ENCODE measurements around the gene TRIP4. TPM values are rescaled to one million over a fixed set of nuclear protein-coding genes. Genes with fewer than 3 reads are reported as not detected.
"Not testable (repeated sequence)": the region's sequence is repeated elsewhere in the genome, so short reads cannot be mapped to it uniquely, and the experiment has no call there.

TRIP4 gene
- polyA plus RNA-seq, 2 of the 4 experiments (the other 2 are of a cell fraction): 24.8 to 34.9 TPM

DNA sequence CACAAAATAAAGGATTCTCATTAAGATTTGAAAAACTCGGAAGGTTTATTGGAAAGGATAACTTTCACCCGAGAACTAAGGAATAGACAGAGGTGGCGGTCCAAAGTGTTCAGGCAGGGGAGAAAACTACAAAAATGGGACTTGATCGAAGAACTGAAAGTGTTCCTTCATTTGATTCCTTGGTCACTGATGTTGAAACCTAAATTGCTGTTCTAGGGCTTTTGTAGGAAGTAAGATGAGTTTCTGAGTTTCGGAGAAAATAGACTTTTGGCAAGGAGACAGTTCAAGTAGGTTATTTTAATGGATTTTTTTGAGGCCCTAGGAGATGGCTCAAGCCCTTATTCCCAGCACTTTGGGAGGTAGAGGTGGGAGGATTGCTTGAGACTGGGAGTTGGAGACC, 1.4 kb downstream of the TRIP4 start:
- 95% methylated on average over 5 of the region's 5 CpGs for WGBS (ENCODE audit: missing lambda C conversion rate)
- TF ChIP-seq REST (IDR thresholded peaks at IDR 0.05): no peak
- TF ChIP-seq ESRRA (IDR thresholded peaks at IDR 0.05; ENCODE audit: borderline replicate concordance, low read length): no peak
- no peak for TF ChIP-seq EP300 (IDR thresholded peaks at IDR 0.05)
- TF ChIP-seq NR3C1 (IDR thresholded peaks at IDR 0.05): no peak
- TF ChIP-seq KDM1A (IDR thresholded peaks at IDR 0.05; ENCODE audit: low read depth): no peak
- TF ChIP-seq RAD21 (conservative IDR thresholded peaks at IDR 0.05 in 1 of 2, IDR thresholded peaks at IDR 0.05 in 1 of 2): no peak
- TF ChIP-seq CEBPB (IDR thresholded peaks at IDR 0.05): no peak
- TF ChIP-seq NFE2L2 (conservative IDR thresholded peaks at IDR 0.05; ENCODE audit: low read length): no peak
- no peak for TF ChIP-seq KDM5A (IDR thresholded peaks at IDR 0.05)
- FAIRE-seq (no peak), DNase-seq (ENCODE audit: low read depth in 1 of 2, low spot score in 1 of 2) (no peak), ATAC-seq (no peak)
- CTCF ChIA-PET: interaction anchor here (1.2 to 2.6 kb wide), 3 partner anchors 9 to 292 kb away, joined by 4 to 16 read pairs (median 7); no protein-coding TSS in a partner anchor
- Histone ChIP-seq H3K4me1 (peaks cover 9% of the 10 kb centered on the region), H3K4me2 (peak overlapping the region; percentile 75), H3K9me3 (peaks cover 5% of the 10 kb centered on the region; the same call in 2 of the 3 replicates), H3K27ac (no peak overlapping the region), H3K4me3 (peak overlapping the region; percentile 72; the same call in 1 of the 3 replicates)
- POLR2A ChIA-PET: no interaction called here

GRCh38 chr15:64392471-64392870, 4.8 kb downstream of the TRIP4 start:
- H3K4me2 ChIP-seq; H3K4me3 ChIP-seq; H3K27ac ChIP-seq; ATAC-seq; H3K4me1 ChIP-seq; POLR2A ChIA-PET; FAIRE-seq; H3K9me3 ChIP-seq; DNase-seq (ENCODE audit: low read depth in 1 of 2, low spot score in 1 of 2): not testable (repeated sequence)
- 92% methylated on average over 3 of the region's 3 CpGs for WGBS (ENCODE audit: missing lambda C conversion rate)
- CTCF ChIA-PET: interaction anchor here (1.2 kb wide), 1 partner anchor 261 kb away, joined by 3 read pairs; no protein-coding TSS in a partner anchor

DNA sequence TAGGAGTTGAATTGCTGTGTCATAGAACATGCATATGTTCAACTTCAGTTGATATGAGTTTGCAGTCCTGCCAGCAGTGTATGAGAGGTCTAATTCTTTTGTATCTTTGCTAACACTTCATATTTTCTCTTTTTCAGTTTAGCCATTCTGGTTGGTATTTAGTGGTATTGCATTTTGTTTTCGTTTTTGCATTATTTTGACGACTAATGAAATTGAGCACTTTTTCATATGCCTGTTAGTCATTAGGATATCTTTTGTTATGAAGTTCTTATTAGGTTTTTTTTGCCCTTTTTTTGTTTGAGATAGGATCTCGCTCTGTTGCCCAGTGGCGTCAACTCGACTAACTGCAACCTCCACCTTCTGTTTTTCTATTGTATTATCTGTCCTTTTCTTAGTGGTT, 9.2 kb downstream of the TRIP4 start:
- ChIA-PET POLR2A (no interaction called here), CTCF (interaction anchor here (0.9 kb wide), 1 partner anchor 29 kb away, joined by 3 read pairs; no protein-coding TSS in a partner anchor)
- WGBS (ENCODE audit: missing lambda C conversion rate): 78% methylated on average over 5 of the region's 5 CpGs
- H3K4me3 ChIP-seq: no peak overlapping the region
- peak; percentile 60 for TF ChIP-seq MAFK (IDR thresholded peaks at IDR 0.05; ENCODE audit: partially characterized antibody)
- TF ChIP-seq RFX5 (IDR thresholded peaks at IDR 0.05): no peak
- H3K4me2 ChIP-seq: no peak overlapping the region
- H3K27ac ChIP-seq: no peak overlapping the region
- H3K4me1 ChIP-seq: no peaks in the 10 kb centered on the region
- DNase-seq (ENCODE audit: low read depth in 1 of 2, low spot score in 1 of 2) (no peak), FAIRE-seq (no peak), ATAC-seq (no peak)
- no peaks in the 10 kb centered on the region for H3K9me3 ChIP-seq

- ChIA-PET POLR2A (interaction anchor here (1.3 kb wide), 1 partner anchor 11 kb away, joined by 7 read pairs; the partner anchor contains the start of gene TRIP4), CTCF (interaction anchor here (1.3 to 2.6 kb wide), 3 partner anchors 11 to 330 kb away, joined by 4 to 7 read pairs (median 5); partner anchors contain the start of gene TRIP4)
- Histone ChIP-seq H3K4me1 (no peaks in the 10 kb centered on the region), H3K27ac (no peak overlapping the region), H3K9me3 (no peaks in the 10 kb centered on the region), H3K4me3 (no peak overlapping the region), H3K4me2 (no peak overlapping the region)
- TF ChIP-seq MAZ (IDR thresholded peaks at IDR 0.05; ENCODE audit: borderline replicate concordance, low read depth, low read length): no peak
- TF ChIP-seq POLR2AphosphoS2 (conservative IDR thresholded peaks at IDR 0.05; ENCODE audit: low read length): no peak
- no peak for TF ChIP-seq CHD4 (IDR thresholded peaks at IDR 0.05; ENCODE audit: borderline replicate concordance)
- no peak for TF ChIP-seq EHF (CRISPR knock-in tag; IDR thresholded peaks at IDR 0.05)
- WGBS (ENCODE audit: missing lambda C conversion rate): 87% methylated on average over 2 of the region's 2 CpGs
- FAIRE-seq: no peak
- ATAC-seq: no peak
- DNase-seq (ENCODE audit: low read depth in 1 of 2, low spot score in 1 of 2): no peak
Observed at GRCh38 chr15:64398575-64398974, 10.9 kb downstream of the TRIP4 start.
